Neural crest cell (in vitro differentiated cells): ENCODE data around the gene AMOTL2. TPM values are rescaled to one million over a fixed set of nuclear protein-coding genes. Genes with fewer than 3 reads are reported as not detected.

Source experiments
- DNase-seq: peaks from one replicate; pipeline ENCODE4 v3.0.0; 2021; ENCODE audit warnings: low read depth, mixed read lengths, low spot score
- H3K27ac Mint-ChIP-seq: one replicate; pipeline ENCODE4 v1.8.0; 2021; ENCODE audit warnings: mild to moderate bottlenecking, mixed read lengths; ENCODE audit not compliant: unreplicated experiment
- H3K27me3 Mint-ChIP-seq: 2 replicates; pipeline ENCODE4 v1.8.0; 2021; ENCODE audit warnings: low read depth, mild to moderate bottlenecking, mixed read lengths
- H3K36me3 Mint-ChIP-seq: 2 replicates; pipeline ENCODE4 v1.8.0; 2021; ENCODE audit warnings: low read depth, mild to moderate bottlenecking, mixed read lengths
- H3K4me1 Mint-ChIP-seq: 2 replicates; pipeline ENCODE4 v1.8.0; 2021; ENCODE audit warnings: mixed read lengths
- H3K4me3 Mint-ChIP-seq: one replicate; pipeline ENCODE4 v1.8.0; 2021; ENCODE audit warnings: mild to moderate bottlenecking, mixed read lengths
- H3K9me3 Mint-ChIP-seq: 2 replicates; pipeline ENCODE4 v1.8.0; 2021; ENCODE audit warnings: mixed read lengths
- CTCF ChIP-seq: fragments of 200-600 bp; sonication (generic); conservative IDR thresholded peaks from 2 replicates; pipeline ENCODE4 v1.5.0; 2021; ENCODE audit warnings: antibody characterized with exemption, mild to moderate bottlenecking
- total RNA-seq: library from RNA; stranded (reverse); gene quantifications from 2 replicates; pipeline ENCODE4 v1.2.1, GENCODE V29; 2021

AMOTL2 gene
- total RNA-seq, 1 donor from 2014 or later, result 59.5 TPM

DNA sequence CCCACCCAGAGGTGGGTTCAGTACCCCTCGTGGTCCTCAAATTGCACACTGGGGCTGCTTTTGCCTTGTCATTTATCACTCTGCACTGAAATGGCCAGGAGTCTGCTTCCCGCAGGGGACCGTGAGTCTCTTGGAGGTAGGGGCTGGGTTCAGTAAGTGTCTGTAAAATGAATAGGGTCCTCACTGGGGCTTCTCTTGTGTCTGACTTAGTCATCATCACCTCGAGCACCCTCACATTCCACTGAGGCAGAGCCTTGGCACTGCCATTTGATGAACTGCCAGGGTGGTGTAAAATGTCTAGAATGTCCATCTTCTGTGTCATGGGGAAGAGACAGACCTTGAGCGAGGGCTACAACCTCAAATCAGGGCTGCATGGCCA is 62.6 kb downstream of the AMOTL2 start:
- Mint-ChIP-seq H3K27ac (no peak overlapping the region), H3K4me3 (no peak overlapping the region)

GRCh38 chr3:134311265-134311664 is 63.0 kb downstream of the AMOTL2 start:
- Mint-ChIP-seq H3K9me3 (no peaks in the 10 kb centered on the region), H3K4me3 (no peak overlapping the region), H3K4me1 (peaks cover 42% of the 10 kb centered on the region), H3K36me3 (no peaks in the 10 kb centered on the region), H3K27me3 (peaks cover 13% of the 10 kb centered on the region), H3K27ac (no peak overlapping the region)
- no peak for TF ChIP-seq CTCF
- DNase-seq, result no peak

More for the DNA sequence above, 62.6 kb downstream of the AMOTL2 start:
- Mint-ChIP-seq H3K4me1 (peaks cover 42% of the 10 kb centered on the region), H3K36me3 (no peaks in the 10 kb centered on the region), H3K9me3 (no peaks in the 10 kb centered on the region), H3K27me3 (peaks cover 13% of the 10 kb centered on the region)
- DNase-seq, result no peak
- no peak for TF ChIP-seq CTCF

GRCh38 chr3:134309987-134310700 is 64.1 kb downstream of the AMOTL2 start:
- peaks cover 16% of the 10 kb centered on the region for H3K27me3 Mint-ChIP-seq
- DNase-seq, result no peak
- H3K9me3 Mint-ChIP-seq, result no peaks in the 10 kb centered on the region
- TF ChIP-seq CTCF, result no peak
- peaks cover 33% of the 10 kb centered on the region for H3K4me1 Mint-ChIP-seq
- H3K27ac Mint-ChIP-seq, result peak overlapping the region; percentile 12
- no peak overlapping the region for H3K4me3 Mint-ChIP-seq
- no peaks in the 10 kb centered on the region for H3K36me3 Mint-ChIP-seq

DNA sequence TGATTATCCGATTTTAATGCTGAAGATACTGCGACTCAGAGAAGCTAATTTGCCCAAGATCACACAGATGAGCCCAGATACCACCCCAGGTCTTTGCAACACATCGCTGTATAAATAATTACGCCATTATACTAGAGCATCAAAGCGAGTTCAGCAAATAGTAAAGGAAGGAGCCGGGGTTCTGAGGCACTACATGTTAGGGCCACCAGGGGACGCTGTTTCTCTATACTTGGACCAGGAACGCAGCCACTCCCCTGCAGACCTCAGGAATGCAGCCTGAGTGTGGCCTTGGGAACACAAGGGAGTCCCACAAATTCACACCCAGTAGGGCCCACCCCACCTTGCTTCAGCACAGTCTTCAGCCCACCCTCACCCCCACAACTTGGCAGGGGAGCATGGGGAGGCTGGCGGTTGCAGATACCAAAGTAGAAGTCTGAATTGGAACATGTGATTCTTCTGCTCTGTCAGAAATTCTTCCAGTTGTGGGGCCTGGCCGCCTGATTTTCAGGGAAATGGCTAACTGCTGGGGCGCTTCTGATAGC is 65.8 kb downstream of the AMOTL2 start:
- Mint-ChIP-seq H3K27ac (no peak overlapping the region), H3K4me3 (no peak overlapping the region)
- TF ChIP-seq CTCF, result peak; percentile 100

GRCh38 chr3:134307425-134307824 is 66.8 kb downstream of the AMOTL2 start:
- no peak overlapping the region for H3K4me3 Mint-ChIP-seq
- DNase-seq, result no peak
- TF ChIP-seq CTCF, result no peak
- peaks cover 20% of the 10 kb centered on the region for H3K4me1 Mint-ChIP-seq
- peaks cover 3% of the 10 kb centered on the region for H3K27me3 Mint-ChIP-seq
- H3K36me3 Mint-ChIP-seq, result no peaks in the 10 kb centered on the region
- no peaks in the 10 kb centered on the region for H3K9me3 Mint-ChIP-seq
- no peak overlapping the region for H3K27ac Mint-ChIP-seq

More for the DNA sequence above, 65.8 kb downstream of the AMOTL2 start:
- DNase-seq, result peak; percentile 88
- H3K4me1 Mint-ChIP-seq, result peaks cover 20% of the 10 kb centered on the region
- H3K9me3 Mint-ChIP-seq, result no peaks in the 10 kb centered on the region
- H3K27me3 Mint-ChIP-seq, result peaks cover 3% of the 10 kb centered on the region
- no peaks in the 10 kb centered on the region for H3K36me3 Mint-ChIP-seq
